GM13976 (cell line): Measurements from ENCODE around the gene FAM107B.
"Not testable (repeated sequence)": the region's sequence is repeated elsewhere in the genome, so short reads cannot be mapped to it uniquely, and the experiment has no call there.

Experiments used
- DNase-seq: peaks from one replicate; pipeline ENCODE4 v3.0.0; 2012; ENCODE audit warnings: low spot score
- in situ Hi-C: fragments of 300-500 bp; cut with MboI; formaldehyde crosslinking; loops from one replicate; pipeline ENCODE4 v1.12.0; 2022; ENCODE audit warnings: low sequenced_read_pairs, mixed read lengths, inconsistent platforms; ENCODE audit not compliant: unreplicated experiment
- TF ChIP-seq, protein P1 (sequence below): IDR thresholded peaks from 2 replicates; pipeline ENCODE4 v1.5.1; 2012; ENCODE audit warnings: borderline replicate concordance, mild to moderate bottlenecking; ENCODE audit not compliant: insufficient read depth; ENCODE audit errors: extremely low read depth, missing control alignments, control extremely low read depth

The FAM107B gene

GRCh38 chr10:14693891-14694290 lies 80.8 kb downstream of the FAM107B start:
- in situ Hi-C loops, result no loop called here
- TF ChIP-seq, protein P1, sequence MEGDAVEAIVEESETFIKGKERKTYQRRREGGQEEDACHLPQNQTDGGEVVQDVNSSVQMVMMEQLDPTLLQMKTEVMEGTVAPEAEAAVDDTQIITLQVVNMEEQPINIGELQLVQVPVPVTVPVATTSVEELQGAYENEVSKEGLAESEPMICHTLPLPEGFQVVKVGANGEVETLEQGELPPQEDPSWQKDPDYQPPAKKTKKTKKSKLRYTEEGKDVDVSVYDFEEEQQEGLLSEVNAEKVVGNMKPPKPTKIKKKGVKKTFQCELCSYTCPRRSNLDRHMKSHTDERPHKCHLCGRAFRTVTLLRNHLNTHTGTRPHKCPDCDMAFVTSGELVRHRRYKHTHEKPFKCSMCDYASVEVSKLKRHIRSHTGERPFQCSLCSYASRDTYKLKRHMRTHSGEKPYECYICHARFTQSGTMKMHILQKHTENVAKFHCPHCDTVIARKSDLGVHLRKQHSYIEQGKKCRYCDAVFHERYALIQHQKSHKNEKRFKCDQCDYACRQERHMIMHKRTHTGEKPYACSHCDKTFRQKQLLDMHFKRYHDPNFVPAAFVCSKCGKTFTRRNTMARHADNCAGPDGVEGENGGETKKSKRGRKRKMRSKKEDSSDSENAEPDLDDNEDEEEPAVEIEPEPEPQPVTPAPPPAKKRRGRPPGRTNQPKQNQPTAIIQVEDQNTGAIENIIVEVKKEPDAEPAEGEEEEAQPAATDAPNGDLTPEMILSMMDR, result no peak
- DNase-seq, result no peak

DNA sequence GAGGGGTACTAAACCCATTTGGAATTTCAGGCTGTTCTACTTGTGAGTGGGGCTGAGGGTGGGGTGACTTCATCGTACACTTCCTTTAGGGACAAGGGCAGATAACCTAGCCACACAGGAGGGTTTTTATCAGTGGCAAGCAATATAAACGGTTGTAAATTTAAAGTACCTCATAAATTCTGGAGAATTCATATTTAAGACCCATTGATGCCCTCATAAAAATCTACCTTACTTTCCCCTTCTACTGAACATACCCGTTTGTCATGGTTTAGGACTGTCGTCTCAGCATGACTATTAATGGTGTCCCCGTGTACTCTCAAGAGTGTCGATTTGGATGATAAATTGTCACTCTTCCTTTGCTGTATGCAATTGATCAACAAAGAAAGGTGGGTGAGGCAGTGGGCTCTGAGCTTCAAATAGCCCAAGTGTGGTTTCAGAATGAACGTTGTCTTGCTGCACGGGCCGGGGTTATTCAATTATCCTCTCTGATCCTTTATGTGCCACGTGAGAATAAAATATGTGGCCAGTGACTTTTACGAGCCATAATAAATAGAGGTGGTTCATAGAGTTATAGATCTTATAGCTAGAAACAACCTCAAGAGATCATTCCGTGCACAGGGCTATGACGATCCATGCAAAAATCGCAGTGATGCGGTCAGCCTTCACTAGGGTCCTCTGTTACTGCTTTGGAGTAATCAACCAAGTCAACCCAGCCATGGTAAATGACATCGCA lies 82.2 kb downstream of the FAM107B start:
- in situ Hi-C loops, result no loop called here
- TF ChIP-seq, protein P1, result no peak
- peak; percentile 22 for DNase-seq

DNA sequence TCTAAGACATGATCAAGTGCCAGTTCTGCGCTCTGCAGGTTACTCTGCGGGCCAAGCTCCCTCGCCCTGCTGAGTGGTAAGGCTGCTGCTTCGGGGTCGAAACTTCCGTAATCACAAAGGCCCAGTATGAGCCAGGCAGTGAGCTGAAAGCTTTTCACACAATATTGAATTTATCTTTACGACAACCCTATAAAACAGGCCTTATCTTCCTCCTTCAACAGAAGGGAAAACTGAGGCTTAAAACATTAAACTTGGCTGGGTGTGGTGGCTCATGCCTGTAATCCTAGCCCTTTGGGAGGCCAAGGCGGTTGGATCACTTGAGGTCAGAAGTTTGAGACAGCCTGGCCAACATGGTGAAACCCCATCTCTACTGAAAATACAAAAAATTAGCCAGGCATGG lies 83.3 kb downstream of the FAM107B start:
- in situ Hi-C loops, result no loop called here
- TF ChIP-seq, protein P1, result no peak

DNA sequence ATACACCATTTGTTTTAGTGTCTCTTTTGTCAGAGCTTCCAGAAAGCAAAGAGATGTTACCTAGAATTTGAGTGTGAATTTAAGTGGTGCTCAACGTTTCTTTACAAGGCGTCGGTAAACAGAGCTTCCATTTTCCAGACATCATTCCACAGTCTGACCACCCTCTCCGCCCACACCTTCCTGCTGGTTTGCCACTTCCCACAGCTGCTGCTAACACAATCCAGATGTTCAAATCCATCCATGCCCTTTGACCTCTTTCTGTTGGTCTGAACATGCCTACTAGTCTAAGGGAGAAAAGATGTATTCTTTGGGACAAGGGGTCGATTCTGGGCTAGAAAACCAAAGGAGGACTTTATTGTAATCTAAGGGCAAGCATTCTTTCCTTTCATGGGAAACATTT lies 86.1 kb downstream of the FAM107B start:
- TF ChIP-seq, protein P1, result no peak
- no peak for DNase-seq
- in situ Hi-C loops, result no loop called here

More for the DNA sequence above, 83.3 kb downstream of the FAM107B start:
- DNase-seq, result no peak

DNA sequence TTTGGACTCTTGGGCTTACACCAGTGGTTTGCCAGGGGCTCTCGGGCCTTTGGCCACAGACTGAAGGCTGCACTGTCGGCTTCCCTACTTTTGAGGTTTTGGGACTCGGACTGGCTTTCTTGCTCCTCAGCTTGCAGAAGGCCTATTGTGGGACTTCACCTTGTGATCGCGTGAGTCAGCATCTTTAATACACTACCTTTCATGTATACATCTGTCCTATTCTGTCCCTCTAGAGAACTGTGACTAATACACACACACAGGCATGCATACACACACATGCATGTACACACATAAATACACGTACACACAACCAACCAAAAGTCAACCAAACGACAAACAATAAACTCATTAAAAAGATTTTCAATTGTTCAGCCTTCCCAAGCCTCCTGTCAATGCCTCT lies 86.5 kb downstream of the FAM107B start:
- DNase-seq, in situ Hi-C loops: not testable (repeated sequence)

- no peak for DNase-seq
- in situ Hi-C loops, result no loop called here
- TF ChIP-seq, protein P1, result no peak
These were observed 87.4 kb downstream of the FAM107B start for GRCh38 chr10:14687340-14687739.

DNA sequence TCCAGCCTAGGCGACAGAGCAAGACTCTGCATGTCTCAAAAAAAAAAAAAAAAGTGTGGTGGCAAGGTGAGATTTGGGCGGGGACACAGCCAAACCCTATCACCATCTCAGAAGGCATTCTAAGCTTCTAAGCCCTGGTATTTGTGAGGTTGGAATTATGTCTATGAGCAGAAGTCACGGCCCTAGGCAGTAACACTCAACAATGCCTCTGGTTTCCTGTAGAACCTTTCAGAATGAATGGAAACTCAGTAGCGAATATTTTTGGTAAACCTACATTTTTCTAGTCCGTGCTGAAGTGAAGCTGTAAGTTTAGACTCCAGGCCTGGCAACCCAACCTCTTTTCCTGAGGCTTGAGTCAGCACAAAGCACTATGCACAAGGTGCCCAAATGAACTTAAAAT lies 88.3 kb downstream of the FAM107B start:
- TF ChIP-seq, protein P1, result no peak
- in situ Hi-C loops, result no loop called here
- no peak for DNase-seq
